ENCODE measurements around the gene RAD9A.

DNA sequence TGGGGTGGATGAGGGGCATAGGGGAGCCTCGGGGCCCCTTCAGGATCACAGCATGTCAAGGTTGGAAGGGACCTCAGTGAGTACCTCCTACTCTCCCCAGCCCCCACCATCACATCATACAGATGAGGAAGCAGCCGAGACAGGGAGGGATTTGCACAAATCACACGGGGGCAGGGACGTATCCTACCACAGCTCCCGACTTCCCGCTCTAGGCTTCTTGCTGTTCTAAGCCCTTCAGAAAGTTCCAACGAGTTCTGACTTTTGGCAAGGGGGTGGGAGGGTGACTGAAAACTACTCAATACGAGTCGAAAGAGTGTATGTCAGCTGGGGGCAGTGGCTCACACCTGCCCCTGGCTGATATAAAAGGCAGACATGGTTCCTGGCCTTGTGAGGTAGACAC is 4.7 kb upstream of the RAD9A start:
- no peak for TF ChIP-seq EZH2phosphoT487 (IDR thresholded peaks at IDR 0.05; ENCODE audit: insufficient read depth, low read depth)
- TF ChIP-seq EZH2 (IDR thresholded peaks at IDR 0.05; ENCODE audit: insufficient read depth, poor library complexity, severe bottlenecking), result no peak

Measured in GM23248 (cell line).